CD4-positive, alpha-beta memory T cell (primary cell): ENCODE data around the gene CAMK4. TPM values are rescaled to one million over a fixed set of nuclear protein-coding genes. Genes with fewer than 3 reads are reported as not detected.

Experiments used
- CTCF ChIA-PET: fragments of 350-600 bp; sonication (Branson Sonifier 250); formaldehyde crosslinking; loops from one replicate; lab custom pipeline; 2021; ENCODE audit warnings: inconsistent platforms; ENCODE audit not compliant: partially characterized antibody; lab: Charles Lee
- POLR2A ChIA-PET: fragments of 350-600 bp; sonication (Branson Sonifier 250); formaldehyde crosslinking; loops from one replicate; lab custom pipeline; 2021; ENCODE audit not compliant: partially characterized antibody; lab: Charles Lee
- DNase-seq, 5 donors: peaks; one replicate each; pipeline versions ENCODE4 v3.0.0 to v3.0.0-alpha.2; 2020 to 2022; ENCODE audit warnings: mixed read lengths in 1 of 5
- H3K27ac ChIP-seq: one replicate; pipeline ENCODE4 v1.7.0; 2013; ENCODE audit warnings: low read depth, low read length
- H3K27me3 ChIP-seq: 2 replicates; pipeline ENCODE4 v1.7.0; 2013; ENCODE audit warnings: mild to moderate bottlenecking, low read length, moderate library complexity; ENCODE audit not compliant: insufficient read depth
- H3K36me3 ChIP-seq: 2 replicates; pipeline ENCODE4 v1.7.0; 2013; ENCODE audit warnings: mild to moderate bottlenecking, low read length, moderate library complexity; ENCODE audit not compliant: insufficient read depth
- H3K4me1 ChIP-seq: 2 replicates; pipeline ENCODE4 v1.7.0; 2013; ENCODE audit warnings: mild to moderate bottlenecking, low read length, moderate library complexity; ENCODE audit not compliant: insufficient read depth
- H3K4me3 ChIP-seq, 2 donors: one replicate each; pipeline ENCODE4 v1.7.0; 2013; ENCODE audit warnings: low read length in 2 of 2, mild to moderate bottlenecking in 1 of 2
- H3K9me3 ChIP-seq, 2 donors: one replicate each; pipeline ENCODE4 v1.7.0; 2013; ENCODE audit warnings: low read length in 2 of 2, control low read depth in 1 of 2; ENCODE audit not compliant: control insufficient read depth in 1 of 2
- H3K27ac Mint-ChIP-seq, 7 donors: one replicate each; pipeline ENCODE4 v1.8.0; 2020 to 2021; ENCODE audit warnings: mixed read lengths in 7 of 7, mild to moderate bottlenecking in 6 of 7, inconsistent platforms in 3 of 7, moderate library complexity in 3 of 7
- H3K27me3 Mint-ChIP-seq, 2 donors: one replicate each; pipeline ENCODE4 v1.8.0; 2020 to 2021; ENCODE audit warnings: mixed read lengths in 2 of 2
- H3K36me3 Mint-ChIP-seq, 2 donors: one replicate each; pipeline ENCODE4 v1.8.0; 2020 to 2021; ENCODE audit warnings: mixed read lengths in 2 of 2, inconsistent platforms in 1 of 2, mild to moderate bottlenecking in 1 of 2
- H3K4me1 Mint-ChIP-seq, 4 donors: one replicate each; pipeline ENCODE4 v1.8.0; 2020 to 2021; ENCODE audit warnings: mixed read lengths in 4 of 4, mild to moderate bottlenecking in 1 of 4
- H3K4me3 Mint-ChIP-seq, 8 donors: one replicate each; pipeline ENCODE4 v1.8.0; 2020 to 2021; ENCODE audit warnings: mixed read lengths in 8 of 8, mild to moderate bottlenecking in 7 of 8, moderate library complexity in 6 of 8, inconsistent platforms in 3 of 8
- H3K9me3 Mint-ChIP-seq, 8 donors: one replicate each; pipeline ENCODE4 v1.8.0; 2020 to 2021; ENCODE audit warnings: mixed read lengths in 8 of 8, mild to moderate bottlenecking in 5 of 8, inconsistent platforms in 3 of 8, moderate library complexity in 1 of 8
- intact Hi-C: fragments of 100-400 bp; cut with micrococcal nuclease; formaldehyde crosslinking; loops from one replicate; pipeline ENCODE4 v1.15.1; 2023
- polyA plus RNA-seq, 2 donors: library from polyadenylated mRNA; unstranded; fragments of 300-500 nt; fragmentation: Illumina TruSeq; gene quantifications; one replicate each; pipeline ENCODE4 v1.2.3, GENCODE V29; 2021
- total RNA-seq, 2 experiments: library from RNA; stranded (reverse); gene quantifications; one replicate each; pipeline ENCODE4 v1.2.3, GENCODE V29; 2021

The CAMK4 gene
- total and polyA plus RNA-seq, 4 experiments from 2014 or later: 84.3 to 257 (median 165) TPM

DNA sequence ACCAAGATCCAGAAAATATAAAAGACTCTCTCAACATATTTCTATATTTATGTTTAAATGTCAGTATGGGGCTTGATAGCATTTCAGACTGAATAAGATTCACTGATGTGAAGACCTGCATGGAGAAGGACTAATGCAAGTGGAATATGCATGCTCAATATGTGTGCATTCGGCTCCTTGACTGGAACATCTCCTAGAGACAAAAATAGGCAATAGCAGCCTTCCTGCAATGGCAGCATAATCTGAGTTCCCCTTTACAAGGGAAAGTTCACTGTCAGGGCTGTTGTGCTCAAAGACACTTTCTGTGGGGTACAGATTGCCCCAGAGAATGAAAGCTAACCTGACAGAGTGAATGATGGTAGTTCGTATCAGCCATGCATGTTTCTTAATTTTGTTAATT, 245.7 kb downstream of the CAMK4 start:
- ChIA-PET POLR2A (no interaction called here), CTCF (no interaction called here)
- intact Hi-C loops: no loop called here
- Histone ChIP-seq H3K27ac (no peak overlapping the region), H3K27me3 (no peaks in the 10 kb centered on the region), H3K4me1 (no peaks in the 10 kb centered on the region), H3K36me3 (peaks cover 10% of the 10 kb centered on the region), H3K9me3 (no peaks in the 10 kb centered on the region), H3K4me3 (no peak overlapping the region)
- peak overlapping the region in 3 of 7 donors; percentile 3 to 65 (median 37) for H3K27ac Mint-ChIP-seq
- H3K4me1 Mint-ChIP-seq: peaks cover 4 to 12% (median 8%) of the 10 kb centered on the region in 4 donors
- H3K36me3 Mint-ChIP-seq: peaks cover 39 to 41% of the 10 kb centered on the region in 2 donors
- no peaks in the 10 kb centered on the region for H3K27me3 Mint-ChIP-seq
- H3K4me3 Mint-ChIP-seq: no peak overlapping the region
- no peak for DNase-seq
- H3K9me3 Mint-ChIP-seq: no peaks in the 10 kb centered on the region

DNA sequence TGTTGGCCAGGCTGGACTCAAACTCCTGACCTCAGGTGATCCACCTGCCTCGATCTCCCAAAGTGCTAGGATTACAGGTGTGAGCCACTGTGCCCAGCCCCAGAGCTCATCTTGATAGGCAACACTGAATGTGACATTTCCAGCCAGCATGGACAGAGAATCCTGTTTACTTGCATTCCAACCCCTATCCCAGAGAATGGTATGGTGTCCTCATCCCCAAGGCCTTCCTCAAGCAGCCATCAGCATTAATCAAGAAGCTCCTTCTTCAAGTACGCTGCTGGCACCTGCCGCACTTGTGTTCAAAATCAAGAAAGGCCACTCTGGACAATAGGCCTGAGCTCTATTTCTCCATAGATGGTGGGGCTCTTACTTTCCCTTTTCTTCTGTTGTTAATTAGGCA, 247.9 kb downstream of the CAMK4 start:
- POLR2A ChIA-PET: no interaction called here
- H3K27ac Mint-ChIP-seq: peak overlapping the region in 2 of 7 donors; percentile 11 to 43

DNA sequence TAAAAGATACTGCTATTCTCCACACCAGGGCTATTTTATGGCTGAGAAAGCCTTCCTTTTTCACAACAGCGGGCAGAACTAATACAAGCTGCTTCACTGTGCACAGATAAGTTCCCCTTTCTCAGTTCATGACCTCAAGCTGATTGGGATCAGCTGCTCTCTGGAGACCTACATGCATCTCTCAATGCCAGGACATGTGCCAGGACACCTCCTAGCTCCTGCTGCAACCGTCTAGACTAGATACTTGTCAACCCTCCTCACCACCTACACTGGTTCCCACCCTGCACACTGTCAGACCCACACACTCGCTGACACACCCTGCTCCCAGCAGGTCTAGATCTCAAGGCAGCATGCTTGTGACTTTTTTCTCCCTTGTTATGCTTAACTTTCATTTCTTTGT, 248.4 kb downstream of the CAMK4 start:
- H3K4me1 ChIP-seq: no peaks in the 10 kb centered on the region
- Mint-ChIP-seq H3K4me1 (peaks cover 2 to 13% (median 8%) of the 10 kb centered on the region in 4 donors), H3K9me3 (no peaks in the 10 kb centered on the region), H3K27ac (peak overlapping the region in 6 of 7 donors; percentile 11 to 82 (median 54)), H3K4me3 (no peak overlapping the region), H3K27me3 (no peaks in the 10 kb centered on the region), H3K36me3 (peaks cover 41 to 57% of the 10 kb centered on the region in 2 donors)
- no peaks in the 10 kb centered on the region for H3K27me3 ChIP-seq
- peaks cover 21% of the 10 kb centered on the region for H3K36me3 ChIP-seq
- ChIA-PET POLR2A (no interaction called here), CTCF (interaction anchor here (0.7 to 1.3 kb wide), 4 partner anchors 11 to 313 kb away, joined by 3 to 4 read pairs (median 3); no protein-coding TSS in a partner anchor)
- intact Hi-C loops: no loop called here
- no peak for DNase-seq
- H3K27ac ChIP-seq: no peak overlapping the region
- H3K4me3 ChIP-seq: no peak overlapping the region
- H3K9me3 ChIP-seq: no peaks in the 10 kb centered on the region

More for the DNA sequence above, 247.9 kb downstream of the CAMK4 start:
- Histone ChIP-seq H3K4me1 (no peaks in the 10 kb centered on the region), H3K4me3 (no peak overlapping the region), H3K27ac (no peak overlapping the region), H3K27me3 (no peaks in the 10 kb centered on the region), H3K36me3 (peaks cover 17% of the 10 kb centered on the region), H3K9me3 (no peaks in the 10 kb centered on the region)
- peaks cover 43 to 53% of the 10 kb centered on the region in 2 donors for H3K36me3 Mint-ChIP-seq
- intact Hi-C loops: no loop called here
- H3K4me1 Mint-ChIP-seq: peaks cover 2 to 13% (median 9%) of the 10 kb centered on the region in 4 donors
- no peaks in the 10 kb centered on the region for H3K9me3 Mint-ChIP-seq
- CTCF ChIA-PET: interaction anchor here (1.2 to 1.3 kb wide), 2 partner anchors 18 to 193 kb away, joined by 3 read pairs; no protein-coding TSS in a partner anchor
- DNase-seq: no peak
- H3K27me3 Mint-ChIP-seq: no peaks in the 10 kb centered on the region
- no peak overlapping the region for H3K4me3 Mint-ChIP-seq

DNA sequence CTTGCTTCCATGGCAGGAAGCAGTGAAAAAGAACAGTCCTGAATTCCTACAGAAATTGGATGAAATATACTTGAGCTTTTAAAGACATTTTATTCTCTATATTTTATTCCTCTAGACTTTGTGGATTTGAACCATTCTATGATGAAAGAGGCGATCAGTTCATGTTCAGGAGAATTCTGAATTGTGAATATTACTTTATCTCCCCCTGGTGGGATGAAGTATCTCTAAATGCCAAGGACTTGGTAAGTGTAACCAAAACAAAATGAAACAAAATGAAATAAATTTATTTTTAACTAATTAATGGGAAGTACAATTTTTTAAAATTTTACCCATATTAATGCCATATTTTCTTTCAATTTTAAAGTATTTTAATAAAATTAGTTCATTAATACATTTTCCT, 254.1 kb downstream of the CAMK4 start:
- Histone ChIP-seq H3K27me3 (no peaks in the 10 kb centered on the region), H3K4me3 (no peak overlapping the region), H3K27ac (no peak overlapping the region), H3K36me3 (peaks cover 58% of the 10 kb centered on the region), H3K9me3 (no peaks in the 10 kb centered on the region), H3K4me1 (no peaks in the 10 kb centered on the region)
- intact Hi-C loops: loop anchor here (2.0 kb wide), 1 partner anchor 319 kb away; no protein-coding TSS in a partner anchor
- Mint-ChIP-seq H3K36me3 (peaks cover 63 to 74% of the 10 kb centered on the region in 2 donors), H3K9me3 (no peaks in the 10 kb centered on the region), H3K27ac (no peak overlapping the region), H3K4me1 (peaks cover 0 to 11% (median 3%) of the 10 kb centered on the region in 4 donors), H3K4me3 (no peak overlapping the region), H3K27me3 (no peaks in the 10 kb centered on the region)
- ChIA-PET POLR2A (no interaction called here), CTCF (interaction anchor here (1.2 to 1.4 kb wide), 4 partner anchors 17 to 322 kb away, joined by 3 to 4 read pairs (median 3); no protein-coding TSS in a partner anchor)
- DNase-seq: no peak

DNA sequence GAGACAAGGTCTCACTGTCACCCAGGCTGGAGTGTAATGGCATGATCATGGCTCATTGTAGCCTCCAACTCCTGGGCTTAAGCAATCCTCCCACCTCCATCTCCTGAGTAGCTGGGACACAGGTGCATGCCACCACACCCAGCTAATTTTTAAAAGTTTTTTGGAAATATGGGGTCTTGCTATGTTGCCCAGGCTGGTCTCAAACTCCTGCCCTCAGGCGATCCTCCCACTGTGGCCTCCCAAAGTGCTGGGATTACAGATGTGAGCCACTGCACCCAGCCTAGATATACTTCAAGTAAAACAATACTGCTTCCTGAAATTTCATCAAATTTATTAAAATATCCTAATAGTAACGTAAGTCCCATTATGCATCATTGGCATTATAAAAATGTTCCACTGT, 254.7 kb downstream of the CAMK4 start:
- no peaks in the 10 kb centered on the region for H3K4me1 ChIP-seq
- no peaks in the 10 kb centered on the region for H3K9me3 Mint-ChIP-seq
- no peak overlapping the region for H3K4me3 ChIP-seq
- H3K27me3 Mint-ChIP-seq: no peaks in the 10 kb centered on the region
- DNase-seq: no peak
- no peak overlapping the region for H3K4me3 Mint-ChIP-seq
- peaks cover 0 to 11% (median 3%) of the 10 kb centered on the region in 4 donors for H3K4me1 Mint-ChIP-seq
- H3K36me3 Mint-ChIP-seq: peaks cover 66 to 74% of the 10 kb centered on the region in 2 donors
- no peaks in the 10 kb centered on the region for H3K9me3 ChIP-seq
- no peaks in the 10 kb centered on the region for H3K27me3 ChIP-seq
- ChIA-PET CTCF (interaction anchor here (1.2 to 1.4 kb wide), 3 partner anchors 18 to 322 kb away, joined by 3 read pairs; no protein-coding TSS in a partner anchor), POLR2A (no interaction called here)
- H3K27ac ChIP-seq: no peak overlapping the region
- no peak overlapping the region for H3K27ac Mint-ChIP-seq
- H3K36me3 ChIP-seq: peaks cover 62% of the 10 kb centered on the region
- intact Hi-C loops: loop anchor here (2.0 kb wide), 1 partner anchor 320 kb away; no protein-coding TSS in a partner anchor

DNA sequence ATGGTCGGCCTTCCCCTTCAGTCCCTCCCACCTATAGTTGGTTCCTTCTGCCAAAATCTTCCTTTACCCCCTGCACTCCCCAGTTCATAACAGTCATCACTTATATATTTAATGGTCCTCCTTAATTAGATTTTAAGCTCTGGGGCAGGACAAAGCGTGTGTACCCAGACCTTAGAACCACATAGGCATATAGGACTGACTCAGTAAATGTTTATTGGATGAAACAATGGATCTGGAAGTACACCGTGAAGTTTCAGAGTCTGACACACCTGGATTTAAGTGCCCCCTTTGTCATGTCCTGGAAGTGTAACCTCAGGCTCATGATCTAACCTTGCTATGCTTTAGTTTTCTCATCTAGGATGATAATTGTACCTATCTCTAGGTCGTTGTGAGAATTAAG, 256.2 kb downstream of the CAMK4 start:
- H3K27me3 ChIP-seq: no peaks in the 10 kb centered on the region
- Mint-ChIP-seq H3K4me1 (peaks cover 0 to 11% (median 3%) of the 10 kb centered on the region in 4 donors), H3K36me3 (peaks cover 65 to 76% of the 10 kb centered on the region in 2 donors), H3K27me3 (no peaks in the 10 kb centered on the region), H3K9me3 (no peaks in the 10 kb centered on the region), H3K4me3 (no peak overlapping the region), H3K27ac (peak overlapping the region in 3 of 7 donors; percentile 5 to 80 (median 47))
- ChIA-PET POLR2A (interaction anchor here (0.8 to 0.9 kb wide), 2 partner anchors 18 to 67 kb away, joined by 3 read pairs; no protein-coding TSS in a partner anchor), CTCF (interaction anchor here (1.1 kb wide), 1 partner anchor 12 kb away, joined by 3 read pairs; no protein-coding TSS in a partner anchor)
- DNase-seq: no peak
- peaks cover 61% of the 10 kb centered on the region for H3K36me3 ChIP-seq
- H3K4me1 ChIP-seq: no peaks in the 10 kb centered on the region
- H3K4me3 ChIP-seq: no peak overlapping the region
- no peaks in the 10 kb centered on the region for H3K9me3 ChIP-seq
- intact Hi-C loops: no loop called here
- no peak overlapping the region for H3K27ac ChIP-seq

DNA sequence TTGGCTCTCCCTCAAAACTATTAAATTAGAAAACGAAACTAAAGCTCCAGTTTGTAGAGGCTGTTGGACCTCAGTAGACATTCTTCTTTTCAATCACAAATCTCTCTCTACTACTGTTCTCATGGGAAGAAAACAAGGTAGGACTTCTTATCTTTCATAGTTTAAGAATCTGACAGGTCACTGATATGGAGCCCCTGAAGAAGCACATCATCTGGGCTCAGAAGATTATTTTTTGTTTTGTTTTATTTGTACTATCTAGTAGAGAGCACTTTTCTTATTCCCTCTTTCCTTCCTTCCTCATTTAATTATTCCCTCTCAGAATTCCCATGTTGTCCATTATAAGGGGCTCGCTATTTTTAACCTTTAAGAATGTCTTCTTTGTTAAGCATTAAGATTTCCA, 261.9 kb downstream of the CAMK4 start:
- H3K27ac Mint-ChIP-seq: peak overlapping the region in 4 of 7 donors; percentile 11 to 82 (median 30)
- no peak overlapping the region for H3K27ac ChIP-seq
- no peaks in the 10 kb centered on the region for H3K27me3 Mint-ChIP-seq
- peaks cover 0 to 7% (median 4%) of the 10 kb centered on the region in 4 donors for H3K4me1 Mint-ChIP-seq
- no peak overlapping the region for H3K4me3 ChIP-seq
- H3K9me3 ChIP-seq: no peaks in the 10 kb centered on the region
- H3K36me3 ChIP-seq: peaks cover 31% of the 10 kb centered on the region
- intact Hi-C loops: no loop called here
- no peaks in the 10 kb centered on the region for H3K4me1 ChIP-seq
- DNase-seq: no peak
- POLR2A ChIA-PET: no interaction called here
- no peaks in the 10 kb centered on the region for H3K9me3 Mint-ChIP-seq
- peaks cover 47 to 66% of the 10 kb centered on the region in 2 donors for H3K36me3 Mint-ChIP-seq
- no peak overlapping the region for H3K4me3 Mint-ChIP-seq
- CTCF ChIA-PET: interaction anchor here (0.6 kb wide), 1 partner anchor 45 kb away, joined by 3 read pairs; no protein-coding TSS in a partner anchor
- H3K27me3 ChIP-seq: no peaks in the 10 kb centered on the region
